IPS-18c (cell line): Measurements from ENCODE around the gene MRPL10.

Experiments used
- H3K4me3 ChIP-seq: 2 replicates; pipeline ENCODE4 v1.7.0; 2013; ENCODE audit warnings: low read depth, mild to moderate bottlenecking, low read length, moderate library complexity; ENCODE audit not compliant: insufficient read depth
- H3K9me3 ChIP-seq: one replicate; pipeline ENCODE4 v1.6.1; 2013; ENCODE audit warnings: mild to moderate bottlenecking, low read length, moderate library complexity; ENCODE audit not compliant: control insufficient read depth, insufficient read depth

Gene MRPL10

GRCh38 chr17:47821424-47822391 lies 9.6 kb downstream of the MRPL10 start, which contains the start of gene OSBPL7:
TSS of gene OSBPL7 (minus strand) at chr17:47821794. CDS start at chr17:47820278, 1,516 bp downstream.
- Histone ChIP-seq H3K4me3 (peak within 1 kb of the TSS; percentile 66), H3K9me3 (no peaks in the 10 kb centered on the region)

GRCh38 chr17:47821031-47821423 lies 10.3 kb downstream of the MRPL10 start:
- peak overlapping the region; percentile 66 for H3K4me3 ChIP-seq
- no peaks in the 10 kb centered on the region for H3K9me3 ChIP-seq

GRCh38 chr17:47820033-47820789 lies 11.1 kb downstream of the MRPL10 start:
- no peaks in the 10 kb centered on the region for H3K9me3 ChIP-seq
- H3K4me3 ChIP-seq, result no peak overlapping the region; the same call in 1 of the 2 replicates

GRCh38 chr17:47819475-47819874 lies 11.9 kb downstream of the MRPL10 start:
- H3K9me3 ChIP-seq, result no peaks in the 10 kb centered on the region
- H3K4me3 ChIP-seq, result no peak overlapping the region

GRCh38 chr17:47818002-47818695 lies 13.2 kb downstream of the MRPL10 start:
- no peaks in the 10 kb centered on the region for H3K9me3 ChIP-seq
- H3K4me3 ChIP-seq, result no peak overlapping the region

GRCh38 chr17:47816947-47817346 lies 14.4 kb downstream of the MRPL10 start:
- no peak overlapping the region for H3K4me3 ChIP-seq
- H3K9me3 ChIP-seq, result no peaks in the 10 kb centered on the region

- no peak overlapping the region for H3K4me3 ChIP-seq
- no peaks in the 10 kb centered on the region for H3K9me3 ChIP-seq
These were observed 15.1 kb downstream of the MRPL10 start for GRCh38 chr17:47816111-47816735.

- H3K4me3 ChIP-seq, result no peak overlapping the region
- H3K9me3 ChIP-seq, result no peaks in the 10 kb centered on the region
These were observed 16.0 kb downstream of the MRPL10 start for GRCh38 chr17:47815106-47815918.

- H3K9me3 ChIP-seq, result no peaks in the 10 kb centered on the region
- no peak overlapping the region for H3K4me3 ChIP-seq
These were observed 17.8 kb downstream of the MRPL10 start for GRCh38 chr17:47813512-47814031.

- Histone ChIP-seq H3K9me3 (no peaks in the 10 kb centered on the region), H3K4me3 (no peak overlapping the region)
These were observed 18.3 kb downstream of the MRPL10 start for GRCh38 chr17:47813077-47813476.

GRCh38 chr17:47812146-47812920 lies 19.0 kb downstream of the MRPL10 start:
- H3K9me3 ChIP-seq, result no peaks in the 10 kb centered on the region
- no peak overlapping the region for H3K4me3 ChIP-seq

- H3K9me3 ChIP-seq, result no peaks in the 10 kb centered on the region
- H3K4me3 ChIP-seq, result no peak overlapping the region
These were observed 19.6 kb downstream of the MRPL10 start for GRCh38 chr17:47811709-47812108.

GRCh38 chr17:47810901-47811635 lies 20.3 kb downstream of the MRPL10 start:
- H3K4me3 ChIP-seq, result no peak overlapping the region

GRCh38 chr17:47810200-47810821 lies 21.0 kb downstream of the MRPL10 start:
- H3K4me3 ChIP-seq, result no peak overlapping the region

More at GRCh38 chr17:47810901-47811635, 20.3 kb downstream of the MRPL10 start:
- no peaks in the 10 kb centered on the region for H3K9me3 ChIP-seq

More at GRCh38 chr17:47810200-47810821, 21.0 kb downstream of the MRPL10 start:
- no peaks in the 10 kb centered on the region for H3K9me3 ChIP-seq
